ENCODE results near the gene ARHGEF28. TPM values are rescaled to one million over a fixed set of nuclear protein-coding genes. Genes with fewer than 3 reads are reported as not detected.

The ARHGEF28 gene
- total RNA-seq, 1 donor from 2014 or later = 8.5 TPM

- DNase-seq (ENCODE audit: low read depth) = no peak
Measured at GRCh38 chr5:73777192-73777591, 151.2 kb downstream of the ARHGEF28 start.

GRCh38 chr5:73780302-73781080 lies 154.5 kb downstream of the ARHGEF28 start:
- Mint-ChIP-seq H3K27ac (ENCODE audit: unreplicated experiment) (no peak overlapping the region), H3K4me1 (ENCODE audit: low read depth, unreplicated experiment) (no peaks in the 10 kb centered on the region), H3K9me3 (ENCODE audit: unreplicated experiment) (no peaks in the 10 kb centered on the region), H3K36me3 (ENCODE audit: low read depth, unreplicated experiment) (no peaks in the 10 kb centered on the region), H3K27me3 (ENCODE audit: low read depth, unreplicated experiment) (no peaks in the 10 kb centered on the region), H3K4me3 (ENCODE audit: unreplicated experiment) (no peak overlapping the region)
- Histone ChIP-seq H3K9ac (ENCODE audit: low read length) (no peak overlapping the region), H3K27ac (ENCODE audit: low read depth, low read length) (no peak overlapping the region), H2AFZ (ENCODE audit: low read depth, low read length) (no peak overlapping the region), H3K9me3 (ENCODE audit: insufficient read depth, low read depth, low read length) (no peaks in the 10 kb centered on the region), H3K4me1 (ENCODE audit: insufficient read depth, low read length) (no peaks in the 10 kb centered on the region), H3K4me2 (ENCODE audit: low read length) (no peak overlapping the region), H4K20me1 (ENCODE audit: insufficient read depth, low read length) (no peaks in the 10 kb centered on the region), H3K79me2 (ENCODE audit: insufficient read depth, low read length) (no peaks in the 10 kb centered on the region), H3K36me3 (ENCODE audit: insufficient read depth, low read length) (no peaks in the 10 kb centered on the region), H3K4me3 (ENCODE audit: insufficient read depth, low read depth, low read length) (no peak overlapping the region), H3K27me3 (ENCODE audit: insufficient read depth, low read length) (no peaks in the 10 kb centered on the region)
- FAIRE-seq (no peak), DNase-seq (ENCODE audit: low read depth) (no peak)
- no peak for TF ChIP-seq CTCF (IDR thresholded peaks at IDR 0.05; ENCODE audit: insufficient read depth, low read depth, low read length)
- TF ChIP-seq EZH2 (IDR thresholded peaks at IDR 0.05; ENCODE audit: insufficient read depth, low read length) = no peak

More at GRCh38 chr5:73777192-73777591, 151.2 kb downstream of the ARHGEF28 start:
- Histone ChIP-seq H2AFZ (ENCODE audit: low read depth, low read length) (no peak overlapping the region), H3K27me3 (ENCODE audit: insufficient read depth, low read length) (no peaks in the 10 kb centered on the region), H3K27ac (ENCODE audit: low read depth, low read length) (no peak overlapping the region), H3K4me3 (ENCODE audit: insufficient read depth, low read depth, low read length) (no peak overlapping the region), H4K20me1 (ENCODE audit: insufficient read depth, low read length) (no peaks in the 10 kb centered on the region), H3K9me3 (ENCODE audit: insufficient read depth, low read depth, low read length) (no peaks in the 10 kb centered on the region), H3K9ac (ENCODE audit: low read length) (no peak overlapping the region), H3K36me3 (ENCODE audit: insufficient read depth, low read length) (no peaks in the 10 kb centered on the region), H3K4me2 (ENCODE audit: low read length) (no peak overlapping the region), H3K4me1 (ENCODE audit: insufficient read depth, low read length) (no peaks in the 10 kb centered on the region), H3K79me2 (ENCODE audit: insufficient read depth, low read length) (no peaks in the 10 kb centered on the region)
- TF ChIP-seq EZH2 (IDR thresholded peaks at IDR 0.05; ENCODE audit: insufficient read depth, low read length) = no peak
- no peak for TF ChIP-seq CTCF (IDR thresholded peaks at IDR 0.05; ENCODE audit: insufficient read depth, low read depth, low read length)
- Mint-ChIP-seq H3K27ac (ENCODE audit: unreplicated experiment) (no peak overlapping the region), H3K36me3 (ENCODE audit: low read depth, unreplicated experiment) (no peaks in the 10 kb centered on the region), H3K27me3 (ENCODE audit: low read depth, unreplicated experiment) (no peaks in the 10 kb centered on the region), H3K4me3 (ENCODE audit: unreplicated experiment) (no peak overlapping the region), H3K9me3 (ENCODE audit: unreplicated experiment) (no peaks in the 10 kb centered on the region), H3K4me1 (ENCODE audit: low read depth, unreplicated experiment) (no peaks in the 10 kb centered on the region)
- no peak for FAIRE-seq

GRCh38 chr5:73781107-73781768 lies 155.2 kb downstream of the ARHGEF28 start:
- Histone ChIP-seq H3K36me3 (ENCODE audit: insufficient read depth, low read length) (no peaks in the 10 kb centered on the region), H3K4me3 (ENCODE audit: insufficient read depth, low read depth, low read length) (no peak overlapping the region), H4K20me1 (ENCODE audit: insufficient read depth, low read length) (no peaks in the 10 kb centered on the region), H2AFZ (ENCODE audit: low read depth, low read length) (no peak overlapping the region), H3K9ac (ENCODE audit: low read length) (no peak overlapping the region), H3K27ac (ENCODE audit: low read depth, low read length) (no peak overlapping the region), H3K79me2 (ENCODE audit: insufficient read depth, low read length) (no peaks in the 10 kb centered on the region), H3K4me1 (ENCODE audit: insufficient read depth, low read length) (no peaks in the 10 kb centered on the region), H3K9me3 (ENCODE audit: insufficient read depth, low read depth, low read length) (no peaks in the 10 kb centered on the region), H3K4me2 (ENCODE audit: low read length) (no peak overlapping the region), H3K27me3 (ENCODE audit: insufficient read depth, low read length) (no peaks in the 10 kb centered on the region)
- no peak for TF ChIP-seq CTCF (IDR thresholded peaks at IDR 0.05; ENCODE audit: insufficient read depth, low read depth, low read length)
- no peak for TF ChIP-seq EZH2 (IDR thresholded peaks at IDR 0.05; ENCODE audit: insufficient read depth, low read length)
- H3K4me1 Mint-ChIP-seq (ENCODE audit: low read depth, unreplicated experiment) = no peaks in the 10 kb centered on the region
- FAIRE-seq = no peak
- H3K27ac Mint-ChIP-seq (ENCODE audit: unreplicated experiment) = no peak overlapping the region
- no peaks in the 10 kb centered on the region for H3K27me3 Mint-ChIP-seq (ENCODE audit: low read depth, unreplicated experiment)
- no peak overlapping the region for H3K4me3 Mint-ChIP-seq (ENCODE audit: unreplicated experiment)
- no peaks in the 10 kb centered on the region for H3K36me3 Mint-ChIP-seq (ENCODE audit: low read depth, unreplicated experiment)
- no peaks in the 10 kb centered on the region for H3K9me3 Mint-ChIP-seq (ENCODE audit: unreplicated experiment)
- DNase-seq (ENCODE audit: low read depth) = no peak
